GM23338 (cell line): ENCODE measurements around the gene UBAC1. TPM values are rescaled to one million over a fixed set of nuclear protein-coding genes. Genes with fewer than 3 reads are reported as not detected.

ENCODE experiments used
- ATAC-seq: fragments of 200-7000 bp; cut with Tn5 transposase; 3 replicates; pipeline ENCODE4 v1.9.1; 2020
- DNase-seq: peaks from one replicate; pipeline ENCODE4 v3.0.0-alpha.2; 2015; ENCODE audit warnings: low spot score
- H2AFZ ChIP-seq: fragments of 200-600 bp; sonication (generic); 2 replicates; pipeline ENCODE4 v1.8.0; 2016; ENCODE audit warnings: antibody characterized with exemption, mild to moderate bottlenecking, moderate library complexity
- H3F3A ChIP-seq: fragments of 200-600 bp; sonication (generic); replicated peaks from 2 replicates; pipeline ENCODE4 v1.8.0; 2017; ENCODE audit warnings: antibody characterized with exemption, mixed run types, low read depth
- H3K27ac ChIP-seq: fragments of 200-600 bp; sonication (generic); 2 replicates; pipeline ENCODE4 v1.6.1; 2016; ENCODE audit warnings: low read depth
- H3K27me3 ChIP-seq: fragments of 200-600 bp; sonication (generic); 2 replicates; pipeline ENCODE4 v1.8.0; 2016; ENCODE audit warnings: mild to moderate bottlenecking, mixed run types, moderate library complexity; ENCODE audit not compliant: insufficient read depth
- H3K36me3 ChIP-seq: fragments of 200-600 bp; sonication (generic); 2 replicates; pipeline ENCODE4 v1.8.0; 2016; ENCODE audit warnings: mild to moderate bottlenecking; ENCODE audit not compliant: insufficient read depth
- H3K4me1 ChIP-seq: fragments of 200-600 bp; sonication (generic); 2 replicates; pipeline ENCODE4 v1.8.0; 2016; ENCODE audit warnings: mild to moderate bottlenecking, moderate library complexity; ENCODE audit not compliant: insufficient read depth
- H3K4me2 ChIP-seq: fragments of 200-600 bp; sonication (generic); 2 replicates; pipeline ENCODE4 v1.7.1; 2017; ENCODE audit warnings: mixed run types
- H3K4me3 ChIP-seq: fragments of 200-600 bp; sonication (generic); 2 replicates; pipeline ENCODE4 v1.6.1; 2016; ENCODE audit warnings: mixed run types
- H3K79me2 ChIP-seq: fragments of 200-600 bp; sonication (generic); replicated peaks from 2 replicates; pipeline ENCODE4 v1.8.0; 2017; ENCODE audit warnings: mild to moderate bottlenecking; ENCODE audit not compliant: insufficient read depth
- H3K9me2 ChIP-seq: fragments of 200-600 bp; sonication (generic); 2 replicates; pipeline ENCODE4 v1.8.0; 2017; ENCODE audit not compliant: insufficient read depth
- H4K20me1 ChIP-seq: fragments of 200-600 bp; sonication (generic); replicated peaks from 2 replicates; pipeline ENCODE4 v1.8.0; 2017; ENCODE audit warnings: mild to moderate bottlenecking; ENCODE audit not compliant: insufficient read depth
- H3K27ac Mint-ChIP-seq: 2 replicates; pipeline ENCODE4 v1.8.0; 2020; ENCODE audit warnings: inconsistent platforms, mild to moderate bottlenecking, moderate library complexity, mixed read lengths
- H3K27me3 Mint-ChIP-seq: 3 replicates; pipeline ENCODE4 v1.8.0; 2022; ENCODE audit warnings: low read depth, mild to moderate bottlenecking, moderate library complexity, mixed read lengths, inconsistent platforms; ENCODE audit not compliant: insufficient read depth, poor library complexity
- H3K36me3 Mint-ChIP-seq: 3 replicates; pipeline ENCODE4 v1.8.0; 2021; ENCODE audit warnings: low read depth, mild to moderate bottlenecking, inconsistent platforms, moderate library complexity, mixed read lengths
- H3K4me1 Mint-ChIP-seq: 3 replicates; pipeline ENCODE4 v1.8.0; 2020; ENCODE audit warnings: mild to moderate bottlenecking, inconsistent platforms, mixed read lengths
- H3K4me3 Mint-ChIP-seq: 3 replicates; pipeline ENCODE4 v1.8.0; 2021; ENCODE audit warnings: moderate library complexity, mild to moderate bottlenecking, inconsistent platforms, mixed read lengths
- H3K9me3 Mint-ChIP-seq: 3 replicates; pipeline ENCODE4 v1.8.0; 2020; ENCODE audit warnings: moderate library complexity, mild to moderate bottlenecking, inconsistent platforms, mixed read lengths
- CREB1 ChIP-seq: fragments of 250-450 bp; sonication (Bioruptor Pico); IDR thresholded peaks from 2 replicates; pipeline ENCODE4 v1.5.0; 2020; ENCODE audit warnings: low read depth, mild to moderate bottlenecking, moderate library complexity
- ETS1 ChIP-seq: IDR thresholded peaks from 2 replicates; pipeline ENCODE4 v1.6.1; 2016; ENCODE audit warnings: antibody characterized with exemption
- EZH2 ChIP-seq: fragments of 200-600 bp; sonication (generic); IDR thresholded peaks from one replicate; pipeline ENCODE4 v1.8.0; 2017; ENCODE audit warnings: antibody characterized with exemption, mild to moderate bottlenecking, low read depth; ENCODE audit not compliant: unreplicated experiment
- EZH2phosphoT487 ChIP-seq: fragments of 200-600 bp; sonication (generic); IDR thresholded peaks from one replicate; pipeline ENCODE4 v1.8.1; 2018; ENCODE audit warnings: antibody characterized with exemption; ENCODE audit not compliant: unreplicated experiment
- REST ChIP-seq: IDR thresholded peaks from one replicate; pipeline ENCODE4 v1.6.1; 2018; ENCODE audit warnings: antibody characterized with exemption; ENCODE audit not compliant: unreplicated experiment
- STAT1 ChIP-seq: IDR thresholded peaks from one replicate; pipeline ENCODE4 v1.6.1; 2016; ENCODE audit warnings: antibody characterized with exemption; ENCODE audit not compliant: unreplicated experiment
- ZNF114 ChIP-seq: fragments of 250-450 bp; sonication (Bioruptor Pico); IDR thresholded peaks from 2 replicates; pipeline ENCODE4 v1.5.0; 2020; ENCODE audit warnings: mild to moderate bottlenecking, moderate library complexity
- ZNF462 ChIP-seq: fragments of 250-450 bp; sonication (Bioruptor Pico); IDR thresholded peaks from 2 replicates; pipeline ENCODE4 v1.5.0; 2020; ENCODE audit warnings: mild to moderate bottlenecking, moderate library complexity
- polyA plus RNA-seq: library from polyadenylated mRNA; unstranded; fragments of >200 nt; fragmentation: Nextera tagmentation; extraction: Ambion mirVana; gene quantifications from 2 replicates; pipeline ENCODE4 v1.2.1, GENCODE V29; 2016
- total RNA-seq: library from RNA; depleted of rRNA; stranded (reverse); fragments of >200 nt; shearing (Covaris generic); gene quantifications from 2 replicates; pipeline ENCODE4 v1.2.3, GENCODE V29; 2014

UBAC1 gene
- total and polyA plus RNA-seq, 2 experiments from 2014 or later = 63.2 to 86.6 TPM

GRCh38 chr9:136004219-136004618 is 43.0 kb upstream of the UBAC1 start (continued):
- no peak for TF ChIP-seq ETS1
- no peak for TF ChIP-seq CREB1 (CRISPR knock-in tag)
- no peak for TF ChIP-seq ZNF114 (CRISPR knock-in tag)
- TF ChIP-seq ZNF462 (CRISPR knock-in tag) = no peak

- no peak overlapping the region for H2AFZ ChIP-seq
- Mint-ChIP-seq H3K9me3 (no peaks in the 10 kb centered on the region), H3K4me1 (peaks cover 38% of the 10 kb centered on the region), H3K27me3 (peaks cover 25% of the 10 kb centered on the region), H3K36me3 (no peaks in the 10 kb centered on the region), H3K27ac (no peak overlapping the region), H3K4me3 (no peak overlapping the region)
- no peak overlapping the region for H3K4me3 ChIP-seq
- H3K79me2 ChIP-seq = no peaks in the 10 kb centered on the region
- no peaks in the 10 kb centered on the region for H4K20me1 ChIP-seq
- no peak for ATAC-seq
- no peaks in the 10 kb centered on the region for H3K27me3 ChIP-seq
- no peaks in the 10 kb centered on the region for H3K36me3 ChIP-seq
- H3K4me2 ChIP-seq = no peak overlapping the region
- peaks cover 14% of the 10 kb centered on the region for H3K4me1 ChIP-seq
- H3F3A ChIP-seq = peaks cover 11% of the 10 kb centered on the region; the same call in 1 of the 2 replicates
- no peaks in the 10 kb centered on the region for H3K9me2 ChIP-seq
- no peak for DNase-seq
- no peak overlapping the region for H3K27ac ChIP-seq
- TF ChIP-seq EZH2 (no peak), REST (no peak), ETS1 (no peak), STAT1 (no peak), EZH2phosphoT487 (no peak)
These were observed 42.4 kb upstream of the UBAC1 start for GRCh38 chr9:136003411-136004218.
